AG10803 (cell line): Measurements from ENCODE around the gene CBX6.

Experiments
- DNase-seq: peaks from one replicate; pipeline ENCODE4 v3.0.0; 2010; ENCODE audit warnings: low read depth
- H3K4me3 ChIP-seq: 2 replicates; pipeline ENCODE4 v1.5.1; 2011; ENCODE audit warnings: mild to moderate bottlenecking, low read length, control low read depth
- TF ChIP-seq, protein P1 (sequence below): conservative IDR thresholded peaks from 2 replicates; pipeline ENCODE4 v1.5.1; 2011; ENCODE audit warnings: mild to moderate bottlenecking, low read length, control low read depth, inconsistent platforms

The CBX6 gene

DNA sequence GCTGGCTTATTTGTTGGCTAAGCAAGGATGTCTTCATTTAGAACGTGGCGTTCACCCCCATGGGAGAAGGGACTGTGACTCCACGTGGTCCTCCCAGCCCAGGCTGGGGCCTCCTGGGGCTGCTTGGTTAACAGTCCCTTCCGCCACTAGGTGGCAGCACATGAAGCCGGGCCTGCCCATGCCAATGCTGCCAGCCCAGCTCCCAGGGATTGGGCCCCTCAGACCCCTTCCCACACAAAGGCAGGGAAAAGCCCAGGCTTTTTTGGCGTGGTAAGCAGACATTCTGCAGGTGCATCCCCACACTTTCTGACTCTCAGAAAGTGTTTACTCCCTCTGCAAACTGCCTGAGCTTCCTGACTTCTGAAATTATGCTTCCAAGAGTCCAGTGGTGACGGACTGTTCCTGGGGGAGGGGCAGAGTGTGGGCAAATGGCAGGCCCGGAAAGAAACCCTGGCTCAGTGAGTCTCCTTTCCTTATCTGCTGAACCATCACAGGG lies 3.1 kb downstream of the CBX6 start:
- peak; percentile 53 for DNase-seq
- no peak overlapping the region for H3K4me3 ChIP-seq
- TF ChIP-seq, protein P1, sequence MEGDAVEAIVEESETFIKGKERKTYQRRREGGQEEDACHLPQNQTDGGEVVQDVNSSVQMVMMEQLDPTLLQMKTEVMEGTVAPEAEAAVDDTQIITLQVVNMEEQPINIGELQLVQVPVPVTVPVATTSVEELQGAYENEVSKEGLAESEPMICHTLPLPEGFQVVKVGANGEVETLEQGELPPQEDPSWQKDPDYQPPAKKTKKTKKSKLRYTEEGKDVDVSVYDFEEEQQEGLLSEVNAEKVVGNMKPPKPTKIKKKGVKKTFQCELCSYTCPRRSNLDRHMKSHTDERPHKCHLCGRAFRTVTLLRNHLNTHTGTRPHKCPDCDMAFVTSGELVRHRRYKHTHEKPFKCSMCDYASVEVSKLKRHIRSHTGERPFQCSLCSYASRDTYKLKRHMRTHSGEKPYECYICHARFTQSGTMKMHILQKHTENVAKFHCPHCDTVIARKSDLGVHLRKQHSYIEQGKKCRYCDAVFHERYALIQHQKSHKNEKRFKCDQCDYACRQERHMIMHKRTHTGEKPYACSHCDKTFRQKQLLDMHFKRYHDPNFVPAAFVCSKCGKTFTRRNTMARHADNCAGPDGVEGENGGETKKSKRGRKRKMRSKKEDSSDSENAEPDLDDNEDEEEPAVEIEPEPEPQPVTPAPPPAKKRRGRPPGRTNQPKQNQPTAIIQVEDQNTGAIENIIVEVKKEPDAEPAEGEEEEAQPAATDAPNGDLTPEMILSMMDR = peak; percentile 84

DNA sequence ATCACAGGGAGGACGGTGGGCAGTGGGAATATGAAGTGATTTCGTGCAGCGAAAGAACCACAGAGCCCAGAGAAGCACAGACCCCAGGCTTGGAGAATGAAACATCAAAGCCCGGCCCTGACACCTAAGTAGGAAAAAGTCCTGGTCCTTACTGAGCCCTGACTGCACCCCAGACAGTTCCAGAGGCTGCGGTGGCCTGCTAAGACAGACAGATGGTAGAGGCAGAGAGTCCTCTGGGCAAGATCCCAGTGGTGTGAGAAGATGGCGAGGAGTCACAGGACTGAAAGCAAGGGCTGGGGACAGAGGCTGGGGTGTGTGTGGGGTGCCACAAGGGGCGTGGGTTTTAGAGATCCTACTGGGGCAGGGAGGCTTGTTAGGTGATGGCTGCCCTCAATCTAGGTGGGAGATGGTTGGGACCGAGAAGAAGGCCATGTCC lies 3.7 kb downstream of the CBX6 start:
- no peak for DNase-seq
- TF ChIP-seq, protein P1 = no peak
- no peak overlapping the region for H3K4me3 ChIP-seq

DNA sequence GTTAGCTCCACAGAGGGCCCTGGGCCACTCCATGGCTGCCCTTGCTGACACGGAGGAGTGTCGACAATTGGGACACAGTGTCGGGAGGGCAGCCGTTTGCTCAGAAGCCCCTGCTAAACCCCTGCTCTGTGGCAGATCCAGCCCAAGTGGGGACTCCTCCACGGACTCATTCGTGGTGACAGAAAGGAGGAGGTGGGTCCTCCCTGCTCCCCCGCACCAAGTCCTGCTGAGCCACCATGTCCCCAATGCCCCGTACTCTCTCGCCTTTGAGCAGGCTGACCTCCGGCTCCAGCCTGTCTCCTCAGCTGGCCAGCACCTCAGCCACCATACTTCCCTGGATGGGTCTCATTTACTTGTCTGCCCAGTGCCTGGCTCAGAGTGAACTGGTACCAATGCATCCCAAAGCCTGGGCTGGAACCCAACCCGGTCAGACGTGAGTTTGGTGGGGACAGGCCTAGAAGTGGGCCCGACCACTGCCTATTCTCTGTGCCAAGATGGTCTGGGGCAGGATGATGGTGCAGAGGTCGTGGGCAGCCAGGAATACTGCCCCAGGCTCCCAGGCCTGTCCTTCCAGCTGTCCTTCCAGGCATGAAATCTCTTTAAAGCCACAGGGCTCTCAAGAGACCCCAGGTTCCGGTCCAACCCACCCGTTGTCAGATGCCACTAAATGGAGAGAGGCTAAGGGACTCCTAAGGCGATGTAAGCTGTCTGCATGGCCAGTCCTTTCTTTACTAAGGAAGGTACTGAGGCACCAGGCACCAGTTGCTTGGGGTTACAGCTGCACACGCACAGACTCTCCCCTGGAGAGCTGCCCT lies 4.3 kb downstream of the CBX6 start:
- H3K4me3 ChIP-seq = no peak overlapping the region
- no peak for DNase-seq
- TF ChIP-seq, protein P1 = no peak

DNA sequence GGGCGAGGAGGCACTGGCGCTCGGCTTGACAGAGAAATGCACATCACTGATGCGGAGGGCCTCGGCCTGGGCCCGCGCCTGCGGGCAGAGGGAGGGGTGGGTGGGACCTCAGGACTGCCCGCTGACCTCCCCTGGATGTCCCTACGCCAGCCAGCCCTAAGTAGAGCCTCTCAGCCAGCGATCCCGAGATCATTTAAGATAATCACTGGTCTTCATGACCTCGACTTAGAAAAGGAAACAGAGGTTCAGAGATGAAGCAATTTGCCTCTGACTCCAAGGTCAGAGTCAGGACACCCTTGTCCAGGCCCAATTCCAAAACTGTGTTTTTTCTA lies 4.9 kb downstream of the CBX6 start:
- TF ChIP-seq, protein P1 = no peak
- no peak for DNase-seq
- H3K4me3 ChIP-seq = no peak overlapping the region

DNA sequence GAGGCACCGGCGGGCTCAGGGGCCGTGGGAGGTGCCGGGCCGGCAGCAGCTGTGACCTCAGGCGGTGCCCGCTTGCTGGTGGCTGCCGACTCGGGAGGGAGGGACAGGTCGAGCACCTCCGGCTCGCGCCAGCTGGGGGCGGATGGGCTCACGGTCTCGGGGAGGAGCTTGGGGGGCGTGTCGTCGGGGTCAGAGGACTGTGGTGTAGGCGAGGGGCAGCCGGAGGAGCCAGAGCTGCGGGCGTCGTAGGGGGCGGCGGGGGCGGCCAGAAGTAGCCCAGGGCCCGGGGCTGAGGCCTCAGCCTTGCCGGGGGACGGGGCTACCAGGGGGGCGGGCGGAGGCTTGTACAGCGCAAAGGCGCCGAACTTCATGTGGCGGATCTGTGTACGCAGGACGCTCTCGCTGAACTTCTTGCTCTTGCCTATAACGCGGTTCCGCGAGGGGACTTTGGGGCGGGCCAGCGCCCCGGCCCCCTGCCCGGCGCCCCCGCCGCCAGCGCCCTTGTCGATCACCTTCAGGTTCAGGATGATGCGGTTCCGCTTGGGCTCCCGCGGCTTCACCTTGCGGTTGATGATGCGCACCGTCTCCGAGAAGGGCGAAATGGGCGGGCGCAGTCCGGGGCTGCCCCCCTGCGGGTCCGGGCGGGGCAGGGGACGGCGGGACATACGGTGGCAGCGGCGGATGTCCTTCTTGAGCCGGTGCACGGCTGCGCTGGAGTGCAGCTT lies 5.5 kb downstream of the CBX6 start:
- DNase-seq = no peak
- TF ChIP-seq, protein P1 = no peak
- H3K4me3 ChIP-seq = no peak overlapping the region

DNA sequence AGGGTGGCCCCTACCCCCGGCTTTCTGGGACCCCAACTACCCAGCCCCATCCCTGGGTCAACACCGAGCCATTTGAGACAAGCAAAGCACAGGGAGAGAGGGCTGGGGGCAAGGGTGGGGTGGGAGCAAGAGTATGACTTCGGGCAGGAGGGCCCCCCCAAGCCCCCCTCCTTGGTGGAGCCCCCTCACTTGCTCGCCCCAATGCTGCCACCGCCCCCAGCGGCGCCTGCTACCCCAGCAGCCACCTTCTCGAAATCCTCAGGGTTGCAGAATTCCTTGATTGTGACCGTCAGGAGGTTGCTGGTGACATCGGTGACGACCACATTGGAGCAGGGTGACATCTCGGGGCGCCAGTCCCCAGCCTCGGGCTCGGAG lies 6.0 kb downstream of the CBX6 start:
- DNase-seq = no peak
- TF ChIP-seq, protein P1 = no peak
- H3K4me3 ChIP-seq = no peak overlapping the region
